HUES48 (cell line): ENCODE data around the gene DRC7.

ENCODE experiments used
- H3K27ac ChIP-seq: one replicate; pipeline ENCODE4 v1.7.0; 2013; ENCODE audit warnings: low read depth, low read length, inconsistent platforms
- H3K27me3 ChIP-seq: 2 replicates; pipeline ENCODE4 v1.6.1; 2013; ENCODE audit warnings: mild to moderate bottlenecking, low read length; ENCODE audit not compliant: control insufficient read depth, insufficient read depth
- H3K36me3 ChIP-seq: 2 replicates; pipeline ENCODE4 v1.6.1; 2013; ENCODE audit warnings: low read length; ENCODE audit not compliant: control insufficient read depth, insufficient read depth
- H3K4me1 ChIP-seq: 2 replicates; pipeline ENCODE4 v1.6.1; 2013; ENCODE audit warnings: mild to moderate bottlenecking, low read length; ENCODE audit not compliant: control insufficient read depth, insufficient read depth
- H3K4me3 ChIP-seq: 2 replicates; pipeline ENCODE4 v1.5.1; 2013; ENCODE audit warnings: mild to moderate bottlenecking, low read depth, low read length
- H3K9ac ChIP-seq: 2 replicates; pipeline ENCODE4 v1.6.1; 2013; ENCODE audit warnings: mild to moderate bottlenecking, low read depth, low read length, moderate library complexity
- H3K9me3 ChIP-seq: 2 replicates; pipeline ENCODE4 v1.6.1; 2013; ENCODE audit warnings: low read length; ENCODE audit not compliant: control insufficient read depth, insufficient read depth

Gene DRC7

GRCh38 chr16:57694725-57695679 is at the start of gene DRC7:
TSS of gene DRC7 (plus strand) at chr16:57694806. CDS start at chr16:57697950, 3,144 bp downstream.
- Histone ChIP-seq H3K27me3 (no peaks in the 10 kb centered on the region), H3K36me3 (no peaks in the 10 kb centered on the region), H3K4me1 (no peaks in the 10 kb centered on the region), H3K9ac (no peak within 1 kb of the TSS), H3K9me3 (no peaks in the 10 kb centered on the region), H3K27ac (no peak within 1 kb of the TSS), H3K4me3 (peak within 1 kb of the TSS; percentile 28; the same call in 1 of the 2 replicates)

GRCh38 chr16:57645169-57645568 is 49.4 kb upstream of the DRC7 start:
- no peak overlapping the region for H3K27ac ChIP-seq
- H3K4me1 ChIP-seq = no peaks in the 10 kb centered on the region
- H3K4me3 ChIP-seq = no peak overlapping the region
- no peaks in the 10 kb centered on the region for H3K27me3 ChIP-seq
- H3K9me3 ChIP-seq = no peaks in the 10 kb centered on the region
- H3K9ac ChIP-seq = no peak overlapping the region
- H3K36me3 ChIP-seq = no peaks in the 10 kb centered on the region

GRCh38 chr16:57645691-57646387 is 48.8 kb upstream of the DRC7 start:
- Histone ChIP-seq H3K27me3 (no peaks in the 10 kb centered on the region), H3K9me3 (no peaks in the 10 kb centered on the region), H3K36me3 (no peaks in the 10 kb centered on the region), H3K4me3 (no peak overlapping the region), H3K27ac (no peak overlapping the region), H3K4me1 (no peaks in the 10 kb centered on the region), H3K9ac (no peak overlapping the region)

GRCh38 chr16:57646388-57647039 is 48.1 kb upstream of the DRC7 start:
- Histone ChIP-seq H3K9ac (no peak overlapping the region), H3K4me1 (no peaks in the 10 kb centered on the region), H3K27me3 (no peaks in the 10 kb centered on the region), H3K27ac (no peak overlapping the region), H3K36me3 (no peaks in the 10 kb centered on the region), H3K9me3 (no peaks in the 10 kb centered on the region), H3K4me3 (no peak overlapping the region)

- Histone ChIP-seq H3K9ac (no peak overlapping the region), H3K27ac (no peak overlapping the region)
These were observed 47.3 kb upstream of the DRC7 start for GRCh38 chr16:57647136-57647875.

GRCh38 chr16:57648125-57648524 is 46.5 kb upstream of the DRC7 start:
- no peaks in the 10 kb centered on the region for H3K36me3 ChIP-seq
- no peak overlapping the region for H3K27ac ChIP-seq
- H3K9me3 ChIP-seq = no peaks in the 10 kb centered on the region
- H3K4me1 ChIP-seq = no peaks in the 10 kb centered on the region
- H3K27me3 ChIP-seq = no peaks in the 10 kb centered on the region
- H3K4me3 ChIP-seq = no peak overlapping the region
- H3K9ac ChIP-seq = no peak overlapping the region

More at GRCh38 chr16:57647136-57647875, 47.3 kb upstream of the DRC7 start:
- no peaks in the 10 kb centered on the region for H3K36me3 ChIP-seq
- no peak overlapping the region for H3K4me3 ChIP-seq
- H3K4me1 ChIP-seq = no peaks in the 10 kb centered on the region
- no peaks in the 10 kb centered on the region for H3K9me3 ChIP-seq
- no peaks in the 10 kb centered on the region for H3K27me3 ChIP-seq

- Histone ChIP-seq H3K27ac (no peak overlapping the region), H3K4me1 (no peaks in the 10 kb centered on the region), H3K9ac (no peak overlapping the region)
These were observed 45.8 kb upstream of the DRC7 start for GRCh38 chr16:57648581-57649442.

GRCh38 chr16:57649443-57649751 is 45.2 kb upstream of the DRC7 start:
- no peaks in the 10 kb centered on the region for H3K27me3 ChIP-seq
- H3K9ac ChIP-seq = no peak overlapping the region
- H3K4me1 ChIP-seq = no peaks in the 10 kb centered on the region
- no peaks in the 10 kb centered on the region for H3K9me3 ChIP-seq
- H3K36me3 ChIP-seq = no peaks in the 10 kb centered on the region
- H3K4me3 ChIP-seq = no peak overlapping the region
- H3K27ac ChIP-seq = no peak overlapping the region

More at GRCh38 chr16:57648581-57649442, 45.8 kb upstream of the DRC7 start:
- Histone ChIP-seq H3K27me3 (no peaks in the 10 kb centered on the region), H3K4me3 (no peak overlapping the region), H3K36me3 (no peaks in the 10 kb centered on the region), H3K9me3 (no peaks in the 10 kb centered on the region)

- no peaks in the 10 kb centered on the region for H3K36me3 ChIP-seq
- no peaks in the 10 kb centered on the region for H3K9me3 ChIP-seq
- no peaks in the 10 kb centered on the region for H3K4me1 ChIP-seq
- no peak overlapping the region for H3K4me3 ChIP-seq
- H3K9ac ChIP-seq = no peak overlapping the region
- H3K27ac ChIP-seq = no peak overlapping the region
- H3K27me3 ChIP-seq = no peaks in the 10 kb centered on the region
These were observed 44.8 kb upstream of the DRC7 start for GRCh38 chr16:57649846-57650245.
